HepG2 (cell line): ENCODE data around the gene PSMB3. TPM values are rescaled to one million over a fixed set of nuclear protein-coding genes. Genes with fewer than 3 reads are reported as not detected.

Experiments
- CAMTA2 ChIP-seq: sonication (generic); formaldehyde crosslinking; IDR thresholded peaks from 2 replicates; pipeline ENCODE4 v1.4.0; 2020; ENCODE audit warnings: mild to moderate bottlenecking, missing genetic modification reagents, borderline replicate concordance
- KMT2B ChIP-seq: IDR thresholded peaks from 2 replicates; pipeline ENCODE4 v1.6.1; 2016; ENCODE audit warnings: missing genetic modification reagents, missing compliant biosample characterization
- MIER3 ChIP-seq: IDR thresholded peaks from 2 replicates; pipeline ENCODE4 v1.6.1; 2016; ENCODE audit warnings: missing compliant biosample characterization, borderline replicate concordance
- POLR2A ChIP-seq, 2 experiments: IDR thresholded peaks; 2 replicates each; pipeline ENCODE4 v1.6.1; 2011; ENCODE audit warnings: low read depth in 2 of 2, low read length in 2 of 2, mild to moderate bottlenecking in 1 of 2, moderate library complexity in 1 of 2; ENCODE audit not compliant: insufficient read depth in 1 of 2
- ZBTB38 ChIP-seq: sonication (generic); formaldehyde crosslinking; IDR thresholded peaks from 2 replicates; pipeline ENCODE4 v1.5.1; 2020; ENCODE audit warnings: mild to moderate bottlenecking, missing genetic modification reagents
- ZFP37 ChIP-seq: sonication (generic); formaldehyde crosslinking; IDR thresholded peaks from 2 replicates; pipeline ENCODE4 v1.4.0; 2020; ENCODE audit warnings: missing genetic modification reagents, borderline replicate concordance
- ZFYVE20 ChIP-seq: sonication (generic); formaldehyde crosslinking; IDR thresholded peaks from 2 replicates; pipeline ENCODE4 v1.8.0; 2023; ENCODE audit warnings: low read depth, mild to moderate bottlenecking, moderate library complexity, missing genetic modification reagents, borderline replicate concordance
- ZNF205 ChIP-seq: IDR thresholded peaks from 2 replicates; pipeline ENCODE4 v1.6.1; 2018; ENCODE audit warnings: missing biosample characterization, missing genetic modification reagents
- ZNF432 ChIP-seq: sonication (generic); formaldehyde crosslinking; IDR thresholded peaks from 2 replicates; pipeline ENCODE4 v1.5.0; 2020; ENCODE audit warnings: missing genetic modification reagents, mild to moderate bottlenecking, borderline replicate concordance
- ZNF563 ChIP-seq: sonication (generic); formaldehyde crosslinking; IDR thresholded peaks from 2 replicates; pipeline ENCODE4 v1.8.0; 2022; ENCODE audit warnings: mild to moderate bottlenecking, moderate library complexity, missing genetic modification reagents
- polyA plus RNA-seq, 8 experiments: library from polyadenylated mRNA; depleted of rRNA in 3 of 8; stranded (reverse) in 7 of 8; unstranded in 1 of 8; fragments of >200 nt; fragmentation: Illumina TruSeq in 4 of 8; extraction: Trizol in 4 of 8; gene quantifications; 2 replicates each; pipeline versions ENCODE4 v1.2.1 to v1.2.3, GENCODE V29; 2011 to 2016; ENCODE audit warnings: low read depth in 4 of 8, missing spikeins in 1 of 8, mixed read lengths in 1 of 8; ENCODE audit not compliant: insufficient read depth in 1 of 8
- total RNA-seq, 5 experiments: library from RNA; depleted of rRNA; stranded (reverse); fragments of >200 nt; fragmentation: Illumina TruSeq; extraction: Trizol; gene quantifications; 2 replicates each; pipeline ENCODE4 v1.2.3, GENCODE V29; 2016; ENCODE audit warnings: low read depth in 1 of 5
- TF ChIP-seq, protein P1 (sequence below): IDR thresholded peaks from 2 replicates; pipeline ENCODE4 v1.4.0; 2020; ENCODE audit warnings: mild to moderate bottlenecking, missing genetic modification reagents
- TF ChIP-seq, protein P2 (sequence below): sonication (generic); formaldehyde crosslinking; IDR thresholded peaks from 2 replicates; pipeline ENCODE4 v1.4.0; 2020; ENCODE audit warnings: mild to moderate bottlenecking, missing genetic modification reagents
- TF ChIP-seq, protein P3 (sequence below): sonication (generic); formaldehyde crosslinking; IDR thresholded peaks from 2 replicates; pipeline ENCODE4 v1.8.1; 2023; ENCODE audit warnings: mild to moderate bottlenecking, missing genetic modification reagents
- TF ChIP-seq, protein P4 (sequence below): sonication (generic); formaldehyde crosslinking; IDR thresholded peaks from 2 replicates; pipeline ENCODE4 v1.5.0; 2020; ENCODE audit warnings: missing genetic modification reagents, mild to moderate bottlenecking, borderline replicate concordance

Gene PSMB3
- total and polyA plus RNA-seq, 2 of the 13 experiments (the other 11 are each of a cell fraction or from before 2014, with no cell fraction given), result 366 to 517 TPM

DNA sequence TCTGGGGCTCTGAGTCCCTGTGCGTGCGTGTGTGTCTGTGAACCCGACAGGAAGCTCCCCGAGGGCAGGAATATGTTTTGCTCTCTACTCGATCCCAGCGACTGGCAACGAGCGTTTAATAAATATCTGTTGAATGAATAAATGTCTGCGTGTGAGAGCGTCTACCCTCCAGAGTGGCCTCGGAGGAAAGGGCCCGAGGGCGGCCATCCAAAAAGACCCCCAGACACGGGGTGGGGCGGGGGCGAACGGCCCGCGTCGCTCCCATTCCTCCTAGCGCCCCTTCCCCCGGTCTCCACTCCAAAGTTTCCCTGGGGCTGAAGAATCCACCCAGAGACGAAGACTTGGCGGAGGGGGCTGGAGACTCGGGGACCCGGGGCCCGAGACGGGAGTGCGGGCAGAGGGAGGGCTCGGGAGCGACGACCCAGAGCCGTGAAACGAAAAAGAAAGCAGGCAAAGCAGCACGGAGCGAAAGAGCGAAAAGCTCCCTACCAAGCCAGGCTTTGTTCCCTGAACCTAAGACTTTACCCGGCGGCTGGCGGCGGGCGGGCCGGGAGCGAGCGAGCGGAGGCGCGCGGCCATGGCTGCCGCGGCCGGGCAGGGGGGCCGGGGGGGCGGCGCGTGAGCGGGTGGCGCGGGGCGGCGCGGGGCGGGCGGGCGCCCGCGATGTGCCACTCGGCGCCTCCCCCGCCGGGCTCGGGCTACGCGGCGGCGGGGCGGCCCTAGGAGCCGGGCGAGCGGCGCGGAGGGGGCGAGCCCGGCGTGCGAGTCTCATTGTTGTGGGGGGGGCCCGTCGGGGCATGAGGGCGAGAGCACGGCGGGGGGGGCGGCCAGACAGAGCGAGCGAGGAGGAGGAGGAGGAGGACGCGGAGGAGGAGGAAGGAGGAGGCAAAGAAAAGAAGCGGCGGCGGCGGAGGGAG, 47.7 kb upstream of the PSMB3 start, which contains the start of gene MLLT6 (continued):
- TF ChIP-seq, protein P1, sequence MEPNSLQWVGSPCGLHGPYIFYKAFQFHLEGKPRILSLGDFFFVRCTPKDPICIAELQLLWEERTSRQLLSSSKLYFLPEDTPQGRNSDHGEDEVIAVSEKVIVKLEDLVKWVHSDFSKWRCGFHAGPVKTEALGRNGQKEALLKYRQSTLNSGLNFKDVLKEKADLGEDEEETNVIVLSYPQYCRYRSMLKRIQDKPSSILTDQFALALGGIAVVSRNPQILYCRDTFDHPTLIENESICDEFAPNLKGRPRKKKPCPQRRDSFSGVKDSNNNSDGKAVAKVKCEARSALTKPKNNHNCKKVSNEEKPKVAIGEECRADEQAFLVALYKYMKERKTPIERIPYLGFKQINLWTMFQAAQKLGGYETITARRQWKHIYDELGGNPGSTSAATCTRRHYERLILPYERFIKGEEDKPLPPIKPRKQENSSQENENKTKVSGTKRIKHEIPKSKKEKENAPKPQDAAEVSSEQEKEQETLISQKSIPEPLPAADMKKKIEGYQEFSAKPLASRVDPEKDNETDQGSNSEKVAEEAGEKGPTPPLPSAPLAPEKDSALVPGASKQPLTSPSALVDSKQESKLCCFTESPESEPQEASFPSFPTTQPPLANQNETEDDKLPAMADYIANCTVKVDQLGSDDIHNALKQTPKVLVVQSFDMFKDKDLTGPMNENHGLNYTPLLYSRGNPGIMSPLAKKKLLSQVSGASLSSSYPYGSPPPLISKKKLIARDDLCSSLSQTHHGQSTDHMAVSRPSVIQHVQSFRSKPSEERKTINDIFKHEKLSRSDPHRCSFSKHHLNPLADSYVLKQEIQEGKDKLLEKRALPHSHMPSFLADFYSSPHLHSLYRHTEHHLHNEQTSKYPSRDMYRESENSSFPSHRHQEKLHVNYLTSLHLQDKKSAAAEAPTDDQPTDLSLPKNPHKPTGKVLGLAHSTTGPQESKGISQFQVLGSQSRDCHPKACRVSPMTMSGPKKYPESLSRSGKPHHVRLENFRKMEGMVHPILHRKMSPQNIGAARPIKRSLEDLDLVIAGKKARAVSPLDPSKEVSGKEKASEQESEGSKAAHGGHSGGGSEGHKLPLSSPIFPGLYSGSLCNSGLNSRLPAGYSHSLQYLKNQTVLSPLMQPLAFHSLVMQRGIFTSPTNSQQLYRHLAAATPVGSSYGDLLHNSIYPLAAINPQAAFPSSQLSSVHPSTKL (CRISPR knock-in tag), result no peak
- TF ChIP-seq ZFYVE20 (CRISPR knock-in tag) (peak; percentile 62; the same call in 1 of the 2 replicates), MIER3 (CRISPR knock-in tag) (no peak; the same call in 1 of the 2 replicates), ZFP37 (CRISPR knock-in tag) (0 out of 2 replicates have a peak, but pooled peaks have one; percentile 44), ZNF563 (CRISPR knock-in tag) (no peak), KMT2B (CRISPR knock-in tag) (no peak), ZNF432 (CRISPR knock-in tag) (no peak), ZNF205 (CRISPR knock-in tag) (peak; percentile 67; the same call in 1 of the 2 replicates), CAMTA2 (CRISPR knock-in tag) (no peak), ZBTB38 (CRISPR knock-in tag) (no peak), POLR2A (IDR thresholded peaks at IDR 0.05; ENCODE audit: insufficient read depth in 1 of 2, low read depth in 2 of 2, low read length in 2 of 2) (peak in 1 of 2 experiments; percentile 65; a peak in 1 of 4 replicates)
- TF ChIP-seq, protein P2, sequence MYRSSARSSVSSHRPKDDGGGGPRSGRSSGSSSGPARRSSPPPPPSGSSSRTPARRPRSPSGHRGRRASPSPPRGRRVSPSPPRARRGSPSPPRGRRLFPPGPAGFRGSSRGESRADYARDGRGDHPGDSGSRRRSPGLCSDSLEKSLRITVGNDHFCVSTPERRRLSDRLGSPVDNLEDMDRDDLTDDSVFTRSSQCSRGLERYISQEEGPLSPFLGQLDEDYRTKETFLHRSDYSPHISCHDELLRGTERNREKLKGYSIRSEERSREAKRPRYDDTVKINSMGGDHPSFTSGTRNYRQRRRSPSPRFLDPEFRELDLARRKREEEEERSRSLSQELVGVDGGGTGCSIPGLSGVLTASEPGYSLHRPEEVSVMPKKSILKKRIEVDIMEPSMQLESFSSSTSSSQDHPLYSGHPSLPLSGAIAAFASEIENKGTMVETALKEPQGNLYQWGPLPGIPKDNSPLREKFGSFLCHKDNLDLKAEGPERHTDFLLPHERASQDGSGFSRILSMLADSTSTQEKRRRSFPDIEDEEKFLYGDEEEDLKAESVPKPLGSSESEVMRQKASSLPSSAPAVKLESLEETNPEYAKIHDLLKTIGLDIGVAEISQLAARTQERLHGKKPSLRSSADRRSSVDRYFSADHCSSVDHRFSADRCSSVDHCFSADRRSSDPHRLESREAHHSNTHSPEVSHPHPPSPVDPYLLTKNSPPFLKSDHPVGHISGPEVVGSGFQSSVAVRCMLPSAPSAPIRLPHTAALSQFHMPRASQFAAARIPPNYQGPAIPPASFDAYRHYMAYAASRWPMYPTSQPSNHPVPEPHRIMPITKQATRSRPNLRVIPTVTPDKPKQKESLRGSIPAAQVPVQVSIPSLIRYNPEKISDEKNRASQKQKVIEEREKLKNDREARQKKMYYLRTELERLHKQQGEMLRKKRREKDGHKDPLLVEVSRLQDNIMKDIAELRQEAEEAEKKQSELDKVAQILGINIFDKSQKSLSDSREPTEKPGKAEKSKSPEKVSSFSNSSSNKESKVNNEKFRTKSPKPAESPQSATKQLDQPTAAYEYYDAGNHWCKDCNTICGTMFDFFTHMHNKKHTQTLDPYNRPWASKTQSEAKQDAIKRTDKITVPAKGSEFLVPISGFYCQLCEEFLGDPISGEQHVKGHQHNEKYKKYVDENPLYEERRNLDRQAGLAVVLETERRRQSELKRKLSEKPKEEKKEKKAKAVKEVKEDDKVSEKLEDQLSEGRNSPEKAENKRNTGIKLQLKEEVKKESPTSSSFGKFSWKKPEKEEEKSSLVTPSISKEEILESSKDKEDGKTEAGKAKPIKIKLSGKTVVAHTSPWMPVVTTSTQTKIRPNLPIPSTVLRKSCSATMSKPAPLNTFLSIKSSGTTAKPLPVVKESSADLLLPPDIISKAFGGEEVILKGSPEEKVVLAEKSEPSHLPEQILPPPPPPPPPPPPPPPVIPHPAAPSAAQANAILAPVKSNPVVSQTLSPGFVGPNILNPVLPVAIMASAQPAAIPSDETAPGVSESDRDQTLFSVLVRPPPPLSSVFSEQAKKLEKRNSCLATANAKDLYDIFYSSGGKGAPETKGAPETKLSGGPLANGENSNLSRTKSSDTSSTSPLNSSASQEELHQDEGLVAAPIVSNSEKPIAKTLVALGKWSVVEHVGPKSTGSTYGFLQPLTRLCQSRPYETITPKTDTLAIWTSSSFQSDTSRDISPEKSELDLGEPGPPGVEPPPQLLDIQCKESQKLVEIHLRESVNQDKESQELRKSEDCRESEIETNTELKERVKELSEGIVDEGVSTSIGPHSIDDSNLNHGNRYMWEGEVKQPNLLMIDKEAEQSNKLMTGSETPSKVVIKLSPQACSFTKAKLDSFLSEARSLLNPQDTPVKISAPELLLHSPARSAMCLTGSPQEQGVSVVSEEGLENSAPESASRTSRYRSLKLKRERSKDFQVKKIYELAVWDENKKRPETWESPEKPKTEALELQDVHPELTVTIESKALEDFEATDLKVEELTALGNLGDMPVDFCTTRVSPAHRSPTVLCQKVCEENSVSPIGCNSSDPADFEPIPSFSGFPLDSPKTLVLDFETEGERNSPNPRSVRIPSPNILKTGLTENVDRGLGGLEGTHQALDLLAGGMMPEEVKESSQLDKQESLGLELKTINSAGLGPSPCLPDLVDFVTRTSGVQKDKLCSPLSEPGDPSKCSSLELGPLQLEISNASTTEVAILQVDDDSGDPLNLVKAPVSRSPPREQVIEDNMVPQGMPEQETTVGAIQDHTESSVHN, result no peak
- TF ChIP-seq, protein P3, sequence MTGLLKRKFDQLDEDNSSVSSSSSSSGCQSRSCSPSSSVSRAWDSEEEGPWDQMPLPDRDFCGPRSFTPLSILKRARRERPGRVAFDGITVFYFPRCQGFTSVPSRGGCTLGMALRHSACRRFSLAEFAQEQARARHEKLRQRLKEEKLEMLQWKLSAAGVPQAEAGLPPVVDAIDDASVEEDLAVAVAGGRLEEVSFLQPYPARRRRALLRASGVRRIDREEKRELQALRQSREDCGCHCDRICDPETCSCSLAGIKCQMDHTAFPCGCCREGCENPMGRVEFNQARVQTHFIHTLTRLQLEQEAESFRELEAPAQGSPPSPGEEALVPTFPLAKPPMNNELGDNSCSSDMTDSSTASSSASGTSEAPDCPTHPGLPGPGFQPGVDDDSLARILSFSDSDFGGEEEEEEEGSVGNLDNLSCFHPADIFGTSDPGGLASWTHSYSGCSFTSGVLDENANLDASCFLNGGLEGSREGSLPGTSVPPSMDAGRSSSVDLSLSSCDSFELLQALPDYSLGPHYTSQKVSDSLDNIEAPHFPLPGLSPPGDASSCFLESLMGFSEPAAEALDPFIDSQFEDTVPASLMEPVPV (CRISPR knock-in tag), result no peak; the same call in 1 of the 2 replicates
- TF ChIP-seq, protein P4, sequence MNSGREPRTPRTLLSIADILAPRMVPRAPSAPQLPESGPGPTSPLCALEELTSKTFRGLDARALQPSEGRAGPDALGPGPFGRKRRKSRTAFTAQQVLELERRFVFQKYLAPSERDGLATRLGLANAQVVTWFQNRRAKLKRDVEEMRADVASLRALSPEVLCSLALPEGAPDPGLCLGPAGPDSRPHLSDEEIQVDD (CRISPR knock-in tag), result no peak
